Bronchial epithelial cell (primary cell): ENCODE measurements around the gene CA12. TPM values are rescaled to one million over a fixed set of nuclear protein-coding genes. Genes with fewer than 3 reads are reported as not detected.

Experiments
- DNase-seq: peaks from one replicate; pipeline ENCODE4 v3.0.0-alpha.2; 2010; ENCODE audit warnings: low read depth
- FAIRE-seq: peaks from 2 replicates; lab custom pipeline; 2011; peaks lifted over from hg19 to GRCh38; lab: Jason Lieb, UNC
- H3K27me3 ChIP-seq: 2 replicates; pipeline ENCODE4 v1.5.1; 2011; ENCODE audit warnings: low read length; ENCODE audit not compliant: control insufficient read depth, insufficient read depth
- H3K36me3 ChIP-seq: 2 replicates; pipeline ENCODE4 v1.5.1; 2011; ENCODE audit warnings: low read length; ENCODE audit not compliant: control insufficient read depth, insufficient read depth
- H3K4me3 ChIP-seq: 2 replicates; pipeline ENCODE4 v1.5.1; 2011; ENCODE audit warnings: mild to moderate bottlenecking, low read depth, low read length, control low read depth
- CTCF ChIP-seq: IDR thresholded peaks from 2 replicates; pipeline ENCODE4 v1.5.1; 2011; ENCODE audit warnings: mild to moderate bottlenecking, moderate library complexity, low read length, control low read depth, inconsistent platforms; ENCODE audit not compliant: insufficient read depth, severe bottlenecking
- total RNA-seq: library from RNA; depleted of rRNA; stranded (reverse); fragments of >200 nt; gene quantifications from 2 replicates; pipeline ENCODE4 v1.2.1, GENCODE V29; 2014

The CA12 gene
- total RNA-seq, 1 donor from 2014 or later = 44.0 TPM

- H3K4me3 ChIP-seq = no peak overlapping the region
- H3K27me3 ChIP-seq = no peaks in the 10 kb centered on the region
- no peak for TF ChIP-seq CTCF
- no peaks in the 10 kb centered on the region for H3K36me3 ChIP-seq
- DNase-seq = no peak
- FAIRE-seq = no peak
Observed at GRCh38 chr15:63301088-63301487, 80.6 kb downstream of the CA12 start.

GRCh38 chr15:63299943-63300575 lies 81.6 kb downstream of the CA12 start:
- no peak for TF ChIP-seq CTCF
- no peak for FAIRE-seq
- Histone ChIP-seq H3K27me3 (no peaks in the 10 kb centered on the region), H3K36me3 (no peaks in the 10 kb centered on the region), H3K4me3 (no peak overlapping the region)
- no peak for DNase-seq

- Histone ChIP-seq H3K36me3 (no peaks in the 10 kb centered on the region), H3K27me3 (no peaks in the 10 kb centered on the region), H3K4me3 (no peak overlapping the region)
- FAIRE-seq (no peak), DNase-seq (no peak)
- no peak for TF ChIP-seq CTCF
Observed at GRCh38 chr15:63296195-63296594, 85.5 kb downstream of the CA12 start.

- H3K4me3 ChIP-seq = no peak overlapping the region
- FAIRE-seq (no peak), DNase-seq (no peak)
- H3K27me3 ChIP-seq = no peaks in the 10 kb centered on the region
- no peak for TF ChIP-seq CTCF
- H3K36me3 ChIP-seq = no peaks in the 10 kb centered on the region
Observed at GRCh38 chr15:63295341-63295740, 86.3 kb downstream of the CA12 start.

- H3K27me3 ChIP-seq = no peaks in the 10 kb centered on the region
- FAIRE-seq (no peak), DNase-seq (no peak)
- H3K36me3 ChIP-seq = no peaks in the 10 kb centered on the region
- no peak for TF ChIP-seq CTCF
- H3K4me3 ChIP-seq = no peak overlapping the region
Observed at GRCh38 chr15:63294359-63294758, 87.3 kb downstream of the CA12 start.

GRCh38 chr15:63292771-63293170 lies 88.9 kb downstream of the CA12 start:
- H3K27me3 ChIP-seq = no peaks in the 10 kb centered on the region
- no peak for TF ChIP-seq CTCF
- DNase-seq = no peak
- no peak for FAIRE-seq
- no peaks in the 10 kb centered on the region for H3K36me3 ChIP-seq
- no peak overlapping the region for H3K4me3 ChIP-seq
